RWPE1 (cell line): Measurements from ENCODE around the gene P3H4.

Source experiments
- CTCF ChIA-PET: fragments of 350-600 bp; sonication (Branson Sonifier 250); formaldehyde crosslinking; extraction: SDS; loops from one replicate; lab custom pipeline; 2021; lab: Yijun Ruan, JAX
- POLR2A ChIA-PET: fragments of 400-600 bp; formaldehyde crosslinking; extraction: SDS; loops from one replicate; lab custom pipeline; 2020; ENCODE audit warnings: antibody characterized with exemption; ENCODE audit not compliant: low non-redundant PET; lab: Yijun Ruan, JAX
- DNase-seq: peaks from one replicate; pipeline ENCODE4 v3.0.0; 2012; ENCODE audit warnings: low spot score
- H3K27ac ChIP-seq: fragments of 450-650 bp; 2 replicates; pipeline ENCODE4 v1.5.1; 2017
- TF ChIP-seq, protein P1 (sequence below): fragments of 450-650 bp; conservative IDR thresholded peaks from 2 replicates; pipeline ENCODE4 v1.5.1; 2017; ENCODE audit warnings: low read depth, mild to moderate bottlenecking

Gene P3H4

GRCh38 chr17:41810659-41811548 is 845 bp downstream of the P3H4 start:
- DNase-seq, result no peak
- H3K27ac ChIP-seq, result peak overlapping the region; percentile 91
- ChIA-PET POLR2A (interaction anchor here (0.6 to 1.1 kb wide), 2 partner anchors 24 to 106 kb away, joined by 4 to 8 read pairs; partner anchors contain the start of gene JUP), CTCF (interaction anchor here (0.6 to 1.9 kb wide), 17 partner anchors 9 to 280 kb away, joined by 3 to 9 read pairs (median 3); partner anchors contain the start of gene JUP)
- TF ChIP-seq, protein P1, sequence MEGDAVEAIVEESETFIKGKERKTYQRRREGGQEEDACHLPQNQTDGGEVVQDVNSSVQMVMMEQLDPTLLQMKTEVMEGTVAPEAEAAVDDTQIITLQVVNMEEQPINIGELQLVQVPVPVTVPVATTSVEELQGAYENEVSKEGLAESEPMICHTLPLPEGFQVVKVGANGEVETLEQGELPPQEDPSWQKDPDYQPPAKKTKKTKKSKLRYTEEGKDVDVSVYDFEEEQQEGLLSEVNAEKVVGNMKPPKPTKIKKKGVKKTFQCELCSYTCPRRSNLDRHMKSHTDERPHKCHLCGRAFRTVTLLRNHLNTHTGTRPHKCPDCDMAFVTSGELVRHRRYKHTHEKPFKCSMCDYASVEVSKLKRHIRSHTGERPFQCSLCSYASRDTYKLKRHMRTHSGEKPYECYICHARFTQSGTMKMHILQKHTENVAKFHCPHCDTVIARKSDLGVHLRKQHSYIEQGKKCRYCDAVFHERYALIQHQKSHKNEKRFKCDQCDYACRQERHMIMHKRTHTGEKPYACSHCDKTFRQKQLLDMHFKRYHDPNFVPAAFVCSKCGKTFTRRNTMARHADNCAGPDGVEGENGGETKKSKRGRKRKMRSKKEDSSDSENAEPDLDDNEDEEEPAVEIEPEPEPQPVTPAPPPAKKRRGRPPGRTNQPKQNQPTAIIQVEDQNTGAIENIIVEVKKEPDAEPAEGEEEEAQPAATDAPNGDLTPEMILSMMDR, result no peak

GRCh38 chr17:41806685-41807445 is 4.9 kb downstream of the P3H4 start:
- ChIA-PET POLR2A (no interaction called here), CTCF (no interaction called here)
- H3K27ac ChIP-seq, result peak overlapping the region; percentile 25
- DNase-seq, result no peak
- TF ChIP-seq, protein P1, result no peak

DNA sequence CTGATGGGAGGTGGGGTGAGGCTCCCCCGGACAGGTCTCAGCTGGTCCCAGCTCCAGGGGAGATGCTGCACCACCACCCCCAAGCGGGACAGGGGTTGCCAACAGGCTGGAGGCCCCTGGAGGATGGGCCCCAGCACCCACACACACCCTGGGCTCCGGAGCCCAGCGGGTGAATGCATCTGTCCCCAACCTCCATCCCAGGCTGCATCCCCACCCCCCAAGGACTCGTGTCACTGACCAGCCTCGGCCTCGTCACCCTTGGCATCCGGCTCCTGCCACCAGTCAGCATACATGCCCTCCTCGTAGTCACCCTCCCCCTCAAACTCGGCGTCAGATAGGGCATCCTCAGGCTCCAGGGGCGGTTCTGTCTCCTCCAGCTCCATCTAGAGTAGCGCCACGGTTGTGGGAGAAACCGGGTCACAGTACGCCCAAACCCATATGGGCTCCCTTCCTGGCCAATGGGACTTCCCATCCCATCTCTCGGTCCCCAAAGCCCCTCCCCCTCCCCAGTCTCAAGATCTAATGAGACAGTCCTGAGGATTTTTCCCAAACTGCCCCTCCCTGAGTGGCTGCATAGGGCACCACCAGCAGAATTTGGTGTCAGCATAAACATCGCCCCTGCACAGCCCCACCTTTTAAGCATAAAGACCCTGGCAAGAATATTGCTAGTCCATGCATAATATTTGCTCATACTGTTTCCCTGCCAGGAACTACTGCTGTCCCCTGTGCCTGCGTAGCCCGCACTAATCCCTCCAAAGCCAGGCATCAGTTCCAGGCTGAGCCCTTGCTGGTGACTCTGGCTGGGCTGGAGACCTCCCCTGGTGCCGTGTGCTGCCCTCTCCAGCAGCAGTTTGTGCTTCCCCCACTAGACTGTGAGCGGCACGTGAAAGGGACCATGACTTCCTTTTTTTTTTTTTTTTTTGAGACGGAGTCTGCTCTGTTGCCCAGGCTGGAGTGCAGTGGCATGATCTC is 8.4 kb downstream of the P3H4 start:
- DNase-seq, result no peak
- TF ChIP-seq, protein P1, result no peak
- ChIA-PET POLR2A (interaction anchor here (5.8 kb wide), 1 partner anchor 18 kb away, joined by 90 read pairs; the partner anchor contains the start of gene JUP), CTCF (interaction anchor here (0.7 kb wide), 1 partner anchor 50 kb away, joined by 4 read pairs; no protein-coding TSS in a partner anchor)
- peak overlapping the region; percentile 100 for H3K27ac ChIP-seq

- TF ChIP-seq, protein P1, result peak; percentile 95
- CTCF ChIA-PET, result interaction anchor here (0.7 to 3.9 kb wide), 19 partner anchors 8 to 64 kb away, joined by 3 to 51 read pairs (median 4); partner anchors contain the start of genes JUP and P3H4
- POLR2A ChIA-PET, result interaction anchor here (0.8 to 5.8 kb wide), 4 partner anchors 9 to 113 kb away, joined by 3 to 90 read pairs (median 6); partner anchors contain the start of gene JUP
- peak overlapping the region; percentile 100 for H3K27ac ChIP-seq
- peak; percentile 72 for DNase-seq
Measured at GRCh38 chr17:41801374-41802271, 10.1 kb downstream of the P3H4 start.
